OCI-LY1 (cell line): ENCODE data around the gene PLSCR4.

ENCODE experiments used
- H2AFZ ChIP-seq: fragments of 200-600 bp; sonication (generic), shearing (Covaris generic); 2 replicates; pipeline ENCODE4 v1.6.0; 2014; ENCODE audit warnings: antibody characterized with exemption, mild to moderate bottlenecking, low read length
- H3F3A ChIP-seq: fragments of 200-600 bp; sonication (generic), shearing (Covaris generic); 2 replicates; pipeline ENCODE4 v1.6.0; 2014; ENCODE audit warnings: mild to moderate bottlenecking, antibody characterized with exemption, low read length, moderate library complexity; ENCODE audit not compliant: insufficient read depth
- H3K27ac ChIP-seq: fragments of 200-600 bp; sonication (generic); 2 replicates; pipeline ENCODE4 v1.5.1; 2014; ENCODE audit warnings: low read length, mixed run types, mild to moderate bottlenecking, low read depth; ENCODE audit not compliant: poor library complexity, severe bottlenecking
- H3K27me3 ChIP-seq: fragments of 200-600 bp; sonication (generic); 2 replicates; pipeline ENCODE4 v1.6.0; 2014; ENCODE audit warnings: antibody characterized with exemption, mild to moderate bottlenecking, low read length, moderate library complexity; ENCODE audit not compliant: insufficient read depth
- H3K36me3 ChIP-seq: fragments of 200-600 bp; sonication (generic); 2 replicates; pipeline ENCODE4 v1.6.1; 2014; ENCODE audit warnings: mild to moderate bottlenecking, antibody characterized with exemption, low read length, moderate library complexity, mixed read lengths; ENCODE audit not compliant: insufficient read depth
- H3K4me1 ChIP-seq: fragments of 200-600 bp; sonication (generic); 2 replicates; pipeline ENCODE4 v1.5.1; 2014; ENCODE audit warnings: mild to moderate bottlenecking, low read length, moderate library complexity; ENCODE audit not compliant: insufficient read depth, severe bottlenecking
- H3K4me2 ChIP-seq: fragments of 200-600 bp; sonication (generic), shearing (Covaris generic); 2 replicates; pipeline ENCODE4 v1.6.1; 2014; ENCODE audit warnings: low read length
- H3K4me3 ChIP-seq: fragments of 200-600 bp; sonication (generic); 2 replicates; pipeline ENCODE4 v1.5.1; 2014; ENCODE audit warnings: low read length, low read depth, mild to moderate bottlenecking, mixed read lengths; ENCODE audit not compliant: poor library complexity, severe bottlenecking
- H3K79me2 ChIP-seq: fragments of 200-600 bp; shearing (Covaris generic); 2 replicates; pipeline ENCODE4 v1.6.1; 2016; ENCODE audit warnings: mixed run types, low read length, mixed read lengths; ENCODE audit not compliant: insufficient read depth
- H3K9ac ChIP-seq: fragments of 200-600 bp; sonication (generic), shearing (Covaris generic); 2 replicates; pipeline ENCODE4 v1.6.1; 2014; ENCODE audit warnings: mild to moderate bottlenecking, low read length, mixed read lengths
- H3K9me2 ChIP-seq: fragments of 200-600 bp; sonication (generic), shearing (Covaris generic); 2 replicates; pipeline ENCODE4 v1.6.1; 2014; ENCODE audit warnings: low read depth, mild to moderate bottlenecking, low read length, mixed read lengths
- H3K9me3 ChIP-seq: fragments of 200-600 bp; shearing (Covaris generic); 2 replicates; pipeline ENCODE4 v1.6.1; 2014; ENCODE audit warnings: low read length, mixed read lengths
- H4K20me1 ChIP-seq: fragments of 200-600 bp; sonication (generic), shearing (Covaris generic); 2 replicates; pipeline ENCODE4 v1.6.0; 2016; ENCODE audit warnings: mild to moderate bottlenecking, low read length; ENCODE audit not compliant: insufficient read depth
- CTCF ChIP-seq: fragments of 200-600 bp; sonication (generic), shearing (Covaris generic); IDR thresholded peaks from 2 replicates; pipeline ENCODE4 v1.5.1; 2017; ENCODE audit warnings: mild to moderate bottlenecking, antibody characterized with exemption, low read length, moderate library complexity, mixed read lengths
- EZH2 ChIP-seq: fragments of 200-600 bp; sonication (generic), shearing (Covaris generic); IDR thresholded peaks from 2 replicates; pipeline ENCODE4 v1.8.0; 2017; ENCODE audit warnings: borderline replicate concordance, mixed run types, mild to moderate bottlenecking, antibody characterized with exemption, low read length, moderate library complexity, mixed read lengths

PLSCR4 gene

GRCh38 chr3:146241523-146242240 lies 9.2 kb downstream of the PLSCR4 start:
- Histone ChIP-seq H3K9me3 (no peaks in the 10 kb centered on the region), H4K20me1 (no peaks in the 10 kb centered on the region), H3K4me3 (no peak overlapping the region), H3F3A (no peaks in the 10 kb centered on the region), H3K4me2 (no peak overlapping the region), H3K79me2 (no peaks in the 10 kb centered on the region), H3K4me1 (no peaks in the 10 kb centered on the region), H3K27ac (no peak overlapping the region), H3K27me3 (no peaks in the 10 kb centered on the region), H3K9me2 (peaks cover 3% of the 10 kb centered on the region; the same call in 1 of the 2 replicates), H3K36me3 (no peaks in the 10 kb centered on the region), H3K9ac (no peak overlapping the region), H2AFZ (no peak overlapping the region)
- TF ChIP-seq CTCF (no peak), EZH2 (no peak)

- no peaks in the 10 kb centered on the region; the same call in 1 of the 2 replicates for H3K9me2 ChIP-seq
- H3K9ac ChIP-seq = no peak overlapping the region
- no peaks in the 10 kb centered on the region for H3K27me3 ChIP-seq
- no peaks in the 10 kb centered on the region for H3K79me2 ChIP-seq
- H3K4me2 ChIP-seq = no peak overlapping the region
- no peaks in the 10 kb centered on the region for H3F3A ChIP-seq
- no peaks in the 10 kb centered on the region for H3K4me1 ChIP-seq
- H2AFZ ChIP-seq = no peak overlapping the region
- TF ChIP-seq CTCF (no peak), EZH2 (no peak)
- no peak overlapping the region for H3K4me3 ChIP-seq
- no peaks in the 10 kb centered on the region for H4K20me1 ChIP-seq
- no peak overlapping the region for H3K27ac ChIP-seq
- no peaks in the 10 kb centered on the region; the same call in 1 of the 2 replicates for H3K9me3 ChIP-seq
- H3K36me3 ChIP-seq = no peaks in the 10 kb centered on the region
Measured at GRCh38 chr3:146233487-146233886, 17.4 kb downstream of the PLSCR4 start.

- no peak for TF ChIP-seq CTCF
- TF ChIP-seq EZH2 = no peak
- Histone ChIP-seq H4K20me1 (no peaks in the 10 kb centered on the region), H3K4me1 (no peaks in the 10 kb centered on the region), H3K27me3 (no peaks in the 10 kb centered on the region), H3K27ac (no peak overlapping the region), H3K79me2 (no peaks in the 10 kb centered on the region), H3K4me2 (no peak overlapping the region), H3K9me2 (no peaks in the 10 kb centered on the region), H3K9me3 (no peaks in the 10 kb centered on the region), H3K9ac (no peak overlapping the region), H2AFZ (no peak overlapping the region), H3K4me3 (no peak overlapping the region), H3F3A (no peaks in the 10 kb centered on the region), H3K36me3 (no peaks in the 10 kb centered on the region)
Measured at GRCh38 chr3:146227486-146227885, 23.4 kb downstream of the PLSCR4 start.
